GM10847 (cell line): ENCODE data around the gene DOCK3.

Experiments
- POLR2A ChIP-seq: IDR thresholded peaks from 2 replicates; pipeline ENCODE4 v1.6.1; 2011; ENCODE audit not compliant: insufficient read length; ENCODE audit errors: extremely low read depth

The DOCK3 gene

GRCh38 chr3:50658831-50659230 is 15.9 kb upstream of the DOCK3 start:
- no peak for TF ChIP-seq POLR2A

- no peak for TF ChIP-seq POLR2A
These were observed 14.3 kb upstream of the DOCK3 start for GRCh38 chr3:50660386-50660785.

GRCh38 chr3:50661321-50661837 is 13.3 kb upstream of the DOCK3 start:
- no peak for TF ChIP-seq POLR2A

- no peak for TF ChIP-seq POLR2A
These were observed 12.3 kb upstream of the DOCK3 start for GRCh38 chr3:50662408-50662807.

- no peak for TF ChIP-seq POLR2A
These were observed 9.5 kb upstream of the DOCK3 start for GRCh38 chr3:50665081-50665840.

- no peak for TF ChIP-seq POLR2A
These were observed 7.9 kb upstream of the DOCK3 start for GRCh38 chr3:50666837-50667236.

- no peak for TF ChIP-seq POLR2A
These were observed 3.4 kb upstream of the DOCK3 start for GRCh38 chr3:50671331-50671730.

- TF ChIP-seq POLR2A, result no peak
These were observed 2.1 kb upstream of the DOCK3 start for GRCh38 chr3:50672656-50673055.

- TF ChIP-seq POLR2A, result no peak
These were observed 796 bp upstream of the DOCK3 start for GRCh38 chr3:50673931-50674330.

GRCh38 chr3:50675179-50676030 is 678 bp downstream of the DOCK3 start:
- TF ChIP-seq POLR2A, result no peak

- TF ChIP-seq POLR2A, result no peak
These were observed 1.4 kb downstream of the DOCK3 start for GRCh38 chr3:50676031-50676705.

GRCh38 chr3:50687127-50687751 is 12.5 kb downstream of the DOCK3 start:
- TF ChIP-seq POLR2A, result no peak

- no peak for TF ChIP-seq POLR2A
These were observed 13.2 kb downstream of the DOCK3 start for GRCh38 chr3:50687916-50688315.

GRCh38 chr3:50689558-50689957 is 14.8 kb downstream of the DOCK3 start:
- no peak for TF ChIP-seq POLR2A

- no peak for TF ChIP-seq POLR2A
These were observed 20.3 kb downstream of the DOCK3 start for GRCh38 chr3:50695031-50695430.
